ENCODE data around the gene ELANE.
"Not testable (repeated sequence)": the region's sequence is repeated elsewhere in the genome, so short reads cannot be mapped to it uniquely, and the experiment has no call there.

Gene ELANE

GRCh38 chr19:814152-815078 lies 37.7 kb upstream of the ELANE start:
- no peak for DNase-seq

DNA sequence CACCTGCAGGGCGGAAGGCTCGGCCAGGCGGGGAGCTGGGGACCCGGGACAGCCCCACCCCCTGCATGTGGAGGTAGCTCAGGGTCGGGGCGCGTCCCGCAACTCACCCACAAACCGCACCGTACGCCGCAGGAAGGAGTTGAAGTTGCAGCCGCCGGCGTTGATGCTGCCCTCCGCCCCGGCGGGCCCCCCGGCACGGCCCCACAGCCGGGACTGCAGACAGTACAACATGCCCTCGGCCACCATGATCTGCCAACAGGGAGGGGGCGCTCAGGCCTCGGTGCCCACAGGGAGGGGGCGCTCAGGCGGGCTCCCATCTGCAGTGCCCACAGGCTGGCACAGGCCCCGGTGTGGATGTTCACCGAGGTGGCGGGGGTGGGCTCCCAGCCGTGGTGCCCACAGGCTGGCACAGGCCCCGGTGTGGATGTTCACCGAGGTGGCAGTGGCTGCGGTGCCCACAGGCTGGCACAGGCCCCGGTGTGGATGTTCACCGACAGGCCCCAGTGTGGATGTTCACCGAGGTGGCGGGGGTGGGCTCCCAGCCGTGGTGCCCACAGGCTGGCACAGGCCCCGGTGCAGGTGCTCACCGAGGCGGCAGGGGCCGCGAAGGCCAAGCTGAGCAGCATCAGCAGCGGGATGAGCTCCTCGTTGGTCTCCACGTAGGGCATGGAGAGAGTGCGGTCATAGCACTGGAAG lies 36.9 kb upstream of the ELANE start:
- DNase-seq: no peak

GRCh38 chr19:815775-816499 lies 36.2 kb upstream of the ELANE start:
- no peak for DNase-seq

GRCh38 chr19:816500-816857 lies 35.6 kb upstream of the ELANE start:
- no peak for DNase-seq

GRCh38 chr19:820212-820611 lies 31.9 kb upstream of the ELANE start:
- not testable (repeated sequence) for DNase-seq

DNA sequence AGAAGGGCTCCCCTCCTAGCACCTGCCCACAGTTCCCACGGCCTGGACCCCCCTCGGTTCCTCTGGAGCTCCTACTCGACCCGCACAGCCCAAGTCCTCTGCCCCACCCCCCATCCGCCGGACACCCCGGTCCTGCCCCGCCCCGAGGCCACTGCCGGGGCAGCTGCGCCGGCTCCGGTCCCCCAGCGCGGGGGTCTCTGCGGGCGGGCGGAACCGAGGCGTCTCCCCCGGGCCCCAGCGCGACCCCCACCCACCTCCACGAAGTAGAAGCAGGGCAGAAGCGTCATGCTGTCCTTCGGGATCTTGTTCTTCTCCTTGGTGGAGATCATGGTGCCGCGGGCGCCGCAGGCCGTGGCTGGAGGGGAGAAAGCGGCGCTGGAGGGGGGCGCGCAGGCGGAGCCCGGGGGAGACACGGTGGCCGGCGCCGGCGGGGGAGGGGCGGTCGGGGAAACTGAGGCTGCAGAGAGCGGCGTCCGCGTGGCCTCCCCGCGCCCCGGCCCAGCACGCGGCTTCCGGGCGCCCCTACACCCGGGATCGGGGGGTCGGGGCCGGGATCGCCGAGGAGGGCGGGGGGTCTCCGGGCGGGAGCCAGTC lies 30.8 kb upstream of the ELANE start:
- no peak for DNase-seq

DNA sequence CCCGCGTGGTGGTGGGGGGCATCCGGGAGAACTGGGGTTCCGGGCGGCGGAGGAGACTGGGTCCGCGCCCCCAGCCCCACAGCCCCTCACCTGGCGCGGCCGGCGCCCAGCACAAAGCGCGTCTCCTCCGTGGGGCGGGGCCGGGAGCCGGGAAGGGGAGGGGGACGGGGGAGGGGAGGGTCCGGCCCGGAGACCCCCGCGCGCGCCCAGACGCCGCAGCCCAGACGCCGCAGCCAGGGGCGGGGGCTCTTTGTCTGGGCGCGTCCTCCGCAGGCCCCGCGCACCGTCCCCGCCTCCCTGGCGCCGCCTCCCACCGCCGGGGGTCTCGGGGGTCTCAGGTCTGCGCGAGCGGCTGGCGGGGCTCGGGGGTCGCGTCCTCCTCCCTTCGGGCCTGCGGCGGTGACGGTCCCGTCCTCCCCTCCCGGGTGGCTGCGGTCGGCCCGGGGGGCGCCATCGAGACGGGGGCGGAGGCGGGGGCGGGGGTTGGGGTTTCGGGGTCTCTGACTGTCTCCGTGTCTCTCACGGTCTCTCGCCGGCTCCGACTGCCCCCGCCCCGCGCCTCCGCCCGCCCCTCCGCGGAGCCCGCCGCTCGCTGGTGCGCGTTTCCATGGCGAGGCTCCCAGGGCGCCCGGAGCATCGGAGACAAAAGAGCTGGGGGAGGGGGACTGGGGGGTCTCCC lies 30.1 kb upstream of the ELANE start, which contains the start of gene PLPPR3:
TSS of gene PLPPR3 (minus strand) at position 131 of the 679 bp plus-strand sequence. CDS start 396 bp downstream, outside the sequence.
- DNase-seq: no peak

DNA sequence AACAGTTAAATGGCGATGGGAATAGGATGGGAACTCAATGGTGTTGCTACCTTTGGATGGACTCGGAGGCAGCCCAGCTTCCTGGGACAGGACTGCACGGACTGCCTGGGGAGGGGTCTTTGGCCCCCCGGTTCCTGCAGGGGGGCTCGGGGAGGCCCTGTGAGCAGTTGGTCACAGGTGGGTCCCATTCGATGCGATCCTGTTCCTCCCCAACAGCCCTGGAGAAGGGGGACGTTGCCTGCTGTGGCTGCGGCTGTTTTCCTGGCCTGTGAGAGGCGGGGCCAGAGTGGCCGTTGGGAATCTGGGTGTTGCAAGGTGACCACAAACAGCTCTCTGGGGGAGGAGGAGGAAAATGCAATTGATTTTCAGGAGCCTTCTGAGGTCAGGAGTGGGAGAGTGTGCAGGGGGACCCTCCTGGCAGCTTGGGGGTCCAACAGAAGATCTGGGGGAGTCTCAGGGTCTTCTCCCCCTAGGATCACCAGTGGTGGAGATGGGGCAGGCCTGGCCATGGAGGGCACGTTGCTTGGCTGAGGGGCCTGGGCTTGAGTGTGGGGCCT lies 28.5 kb upstream of the ELANE start:
- no peak for DNase-seq

DNA sequence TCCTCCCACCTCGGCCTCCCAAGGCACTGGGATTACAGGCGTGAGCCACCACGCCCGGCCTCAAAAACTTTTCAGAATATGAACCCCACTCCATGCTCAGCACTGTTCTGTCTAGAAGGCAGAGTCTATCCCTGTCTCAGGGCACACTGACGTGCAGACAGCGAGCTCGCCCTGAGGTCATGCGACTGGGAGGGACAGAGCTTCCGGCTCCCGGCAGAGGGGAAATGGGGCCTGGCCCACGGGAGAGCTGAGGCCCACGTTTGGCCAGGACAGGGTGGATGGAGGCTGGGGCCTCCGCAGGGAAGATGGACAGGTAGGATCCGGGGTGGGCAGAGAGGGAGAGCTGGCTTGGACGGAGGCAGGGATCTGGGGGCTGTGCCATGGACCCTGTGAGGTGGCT lies 27.2 kb upstream of the ELANE start:
- DNase-seq: no peak

DNA sequence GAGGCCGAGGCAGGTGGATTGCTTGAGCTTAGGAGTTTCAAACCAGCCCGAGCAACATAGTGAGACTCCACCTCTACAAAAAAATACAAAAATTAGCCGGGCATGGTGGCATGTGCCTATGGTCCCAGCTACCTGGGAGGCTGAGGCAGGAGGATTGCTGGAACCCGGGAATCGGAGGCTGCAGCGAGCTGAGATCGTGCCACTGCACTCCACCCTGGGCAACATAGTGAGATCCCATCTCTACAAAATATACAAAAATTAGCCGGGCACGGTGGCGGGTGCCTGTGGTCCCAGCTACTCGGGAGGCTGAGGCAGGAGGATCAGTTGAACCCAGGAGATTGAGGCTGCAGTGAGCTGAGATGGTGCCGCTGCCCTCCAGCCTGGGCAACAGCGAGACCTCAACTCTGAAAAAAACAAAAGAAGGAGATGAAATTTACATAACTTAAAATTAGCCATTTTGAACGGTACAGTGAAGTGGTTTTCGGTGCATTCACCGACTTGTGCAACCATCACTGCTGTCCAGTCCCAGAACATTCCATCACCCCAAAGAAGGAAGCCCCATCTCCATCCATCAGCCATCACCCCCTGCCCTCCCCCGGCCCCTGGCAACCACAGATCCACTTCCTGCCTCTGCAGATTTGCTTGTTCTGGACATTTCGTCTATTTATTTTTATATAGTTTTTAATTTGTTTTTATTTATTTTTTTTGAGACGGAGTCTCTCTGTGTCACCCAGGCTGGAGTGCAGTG lies 26.0 kb upstream of the ELANE start:
- no peak for DNase-seq

GRCh38 chr19:827314-827709 lies 24.8 kb upstream of the ELANE start:
- no peak for DNase-seq

DNA sequence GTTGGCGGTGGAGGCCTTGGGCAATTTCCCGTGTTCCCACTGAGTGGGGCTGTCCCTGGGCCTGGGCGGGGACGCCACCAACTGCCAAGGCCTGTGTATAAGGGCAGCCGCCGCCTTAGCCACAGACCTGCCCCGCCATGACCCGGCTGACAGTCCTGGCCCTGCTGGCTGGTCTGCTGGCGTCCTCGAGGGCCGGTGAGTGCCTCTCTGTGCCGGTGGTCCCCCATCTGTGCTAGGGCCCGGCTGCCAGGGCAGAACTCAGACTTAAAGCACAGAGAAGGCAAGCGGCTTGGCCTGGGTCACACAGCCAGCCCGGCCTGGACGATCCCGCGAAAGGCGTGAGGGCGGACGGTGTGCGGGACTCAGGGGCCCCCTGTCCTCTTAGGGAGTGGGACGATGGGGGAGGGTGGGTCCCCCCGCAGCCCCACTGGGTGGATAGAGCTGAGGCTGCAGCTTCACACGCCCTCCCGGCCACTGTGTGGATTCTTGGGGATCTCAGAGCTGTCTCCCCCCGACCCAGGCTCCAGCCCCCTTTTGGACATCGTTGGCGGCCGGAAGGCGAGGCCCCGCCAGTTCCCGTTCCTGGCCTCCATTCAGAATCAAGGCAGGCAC lies 24.3 kb upstream of the ELANE start, which contains the start of gene AZU1:
TSS of gene AZU1 (plus strand) at position 128 of the 612 bp plus-strand sequence. CDS start at position 138, 10 bp downstream.
- no peak for DNase-seq

DNA sequence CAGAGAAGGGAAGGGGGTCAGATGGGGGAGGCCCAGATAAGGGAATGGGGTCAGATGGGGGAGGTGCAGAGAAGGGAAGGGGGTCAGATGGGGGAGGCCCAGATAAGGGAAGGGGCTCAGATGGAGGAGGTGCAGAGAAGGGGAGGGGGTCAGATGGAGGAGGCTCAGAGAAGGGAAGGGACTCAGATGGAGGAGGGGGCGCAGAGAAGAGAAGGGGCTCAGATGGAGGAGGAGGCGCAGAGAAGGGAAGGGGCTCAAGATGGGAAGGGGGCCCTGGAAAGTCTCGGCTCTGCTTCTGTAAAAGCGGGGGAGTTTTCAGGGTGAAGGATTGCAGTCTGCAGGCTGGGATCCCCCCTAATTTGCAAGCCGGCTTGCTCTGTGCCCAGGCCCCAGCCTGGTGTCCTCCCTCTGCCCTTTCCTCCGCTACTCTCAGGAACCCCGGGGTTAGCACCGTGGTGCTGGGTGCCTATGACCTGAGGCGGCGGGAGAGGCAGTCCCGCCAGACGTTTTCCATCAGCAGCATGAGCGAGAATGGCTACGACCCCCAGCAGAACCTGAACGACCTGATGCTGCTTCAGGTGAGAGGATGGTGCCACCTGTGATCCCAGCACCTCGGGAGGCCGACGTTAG lies 22.9 kb upstream of the ELANE start:
- no peak for DNase-seq

- no peak for DNase-seq
Measured at GRCh38 chr19:831407-832369, 20.4 kb upstream of the ELANE start.

GRCh38 chr19:834216-834615 lies 17.9 kb upstream of the ELANE start:
- DNase-seq: no peak

GRCh38 chr19:835210-835810 lies 16.8 kb upstream of the ELANE start:
- no peak for DNase-seq

DNA sequence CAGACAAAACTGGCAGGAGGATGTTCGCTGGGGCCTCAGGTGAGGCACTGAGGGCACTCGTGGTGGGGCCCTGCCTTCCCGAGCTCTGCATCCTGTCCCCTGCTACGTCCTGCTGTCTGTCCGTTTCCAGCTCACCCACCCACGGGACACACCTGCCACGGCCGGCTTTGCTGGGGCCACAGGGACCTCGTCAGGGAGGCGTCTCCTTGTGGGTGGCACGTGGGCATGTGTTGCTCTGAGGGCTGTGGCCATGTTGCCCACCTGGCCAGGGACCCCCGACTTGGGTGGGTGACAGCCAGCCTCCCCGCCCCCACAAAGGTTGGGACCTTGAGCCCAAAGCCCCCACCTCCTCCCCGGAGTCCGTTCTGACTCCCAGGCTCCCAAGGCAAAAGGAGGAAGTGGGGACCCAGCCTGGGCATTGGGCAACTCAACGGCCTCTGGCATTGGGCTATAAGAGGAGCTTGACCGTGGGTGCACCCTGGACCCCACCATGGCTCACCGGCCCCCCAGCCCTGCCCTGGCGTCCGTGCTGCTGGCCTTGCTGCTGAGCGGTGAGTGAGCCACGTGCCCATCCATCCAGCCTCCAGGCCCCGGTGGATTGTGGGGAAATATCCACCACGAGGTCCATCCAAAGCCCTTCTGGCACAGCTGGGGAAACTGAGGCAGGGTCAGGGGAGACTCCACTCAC lies 11.4 kb upstream of the ELANE start, which contains the start of gene PRTN3:
TSS of gene PRTN3 (plus strand) at position 481 of the 688 bp plus-strand sequence. CDS start at position 491, 10 bp downstream.
- no peak for DNase-seq

DNA sequence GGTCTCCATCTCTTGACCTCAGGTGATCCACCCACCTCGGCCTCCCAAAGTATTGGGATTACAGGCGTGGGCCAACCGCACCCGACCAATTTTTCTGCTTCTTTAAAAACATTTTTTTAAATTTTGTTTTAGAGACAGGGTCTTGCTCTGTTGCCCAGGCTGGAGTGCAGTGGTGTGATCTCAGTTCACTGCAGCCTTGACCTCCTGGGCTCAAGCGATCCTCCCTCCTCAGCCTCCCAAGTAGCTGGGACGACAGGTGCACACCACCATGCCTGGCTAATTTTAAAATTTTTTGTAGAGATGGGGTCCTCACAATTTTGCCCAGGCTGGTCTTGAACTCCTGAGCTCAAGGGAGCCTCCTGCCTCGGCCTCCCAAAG lies 9.3 kb upstream of the ELANE start:
- DNase-seq: not testable (repeated sequence)
